Measurements from ENCODE around the gene GTF2F2.

Gene GTF2F2

GRCh38 chr13:45299194-45299593 lies 178.9 kb downstream of the GTF2F2 start:
- no peak for ATAC-seq
- Mint-ChIP-seq H3K4me3 (no peak overlapping the region), H3K36me3 (no peaks in the 10 kb centered on the region), H3K27me3 (peaks cover 5% of the 10 kb centered on the region), H3K27ac (no peak overlapping the region), H3K9me3 (no peaks in the 10 kb centered on the region), H3K4me1 (peaks cover 23% of the 10 kb centered on the region)

DNA sequence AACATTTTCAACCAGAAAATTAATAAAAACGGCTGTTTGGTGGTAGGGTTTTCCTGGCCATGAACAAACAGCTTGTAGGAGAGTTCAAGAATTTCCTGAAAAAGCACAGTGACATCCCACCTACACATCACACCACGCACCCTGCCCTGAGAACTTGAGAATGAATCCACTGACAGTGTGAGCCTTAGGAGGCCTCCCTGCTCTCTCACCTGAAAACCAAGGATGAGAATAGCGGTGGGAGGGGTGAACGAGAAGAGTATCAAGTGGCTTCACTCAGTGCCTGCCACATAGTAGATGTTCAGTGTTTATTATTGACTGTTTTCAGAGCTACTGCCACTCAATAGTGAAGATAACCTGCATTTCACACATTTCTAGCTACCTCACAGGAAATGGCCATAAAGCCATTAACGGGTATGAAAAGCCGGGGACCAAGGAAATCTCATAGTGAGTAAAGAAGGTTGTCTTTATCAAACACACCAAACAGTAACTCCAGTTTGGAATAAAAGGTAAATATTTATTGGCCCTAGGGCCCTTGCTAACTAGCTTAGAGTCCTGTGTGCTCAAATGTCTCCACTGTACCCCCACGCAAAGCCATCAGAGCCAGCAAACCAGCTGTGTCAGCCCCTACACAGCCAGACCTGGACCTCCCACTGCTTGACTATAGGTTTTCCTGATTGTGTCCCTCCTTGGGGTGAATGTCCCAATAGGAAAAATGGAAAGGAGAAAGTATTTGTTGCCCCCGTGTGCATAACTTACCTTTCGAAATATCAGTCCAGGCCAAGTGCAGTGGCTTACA lies 180.1 kb downstream of the GTF2F2 start:
- Mint-ChIP-seq H3K9me3 (no peaks in the 10 kb centered on the region), H3K27ac (no peak overlapping the region), H3K27me3 (peaks cover 11% of the 10 kb centered on the region), H3K36me3 (no peaks in the 10 kb centered on the region), H3K4me3 (no peak overlapping the region), H3K4me1 (peaks cover 23% of the 10 kb centered on the region)
- ATAC-seq, result no peak

DNA sequence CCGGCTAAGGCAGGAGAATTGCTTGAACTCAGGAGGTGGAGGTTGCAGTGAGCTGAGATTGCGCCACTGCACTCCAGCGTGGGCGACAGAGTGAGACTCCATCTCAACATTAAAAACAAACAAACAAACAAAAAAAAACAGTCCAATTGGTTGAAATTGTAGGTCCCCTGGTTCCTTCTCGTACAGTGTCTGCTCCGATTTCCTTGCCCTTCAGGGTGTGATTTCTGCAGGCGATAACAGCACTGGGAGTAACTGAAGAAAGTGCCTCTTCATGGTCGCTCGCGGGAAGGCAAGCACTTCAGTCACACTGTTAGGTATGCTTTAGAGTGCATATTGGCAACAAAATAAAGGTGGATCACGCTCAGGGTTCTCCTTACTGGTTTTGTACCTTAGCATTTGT lies 181.0 kb downstream of the GTF2F2 start:
- H3K27ac Mint-ChIP-seq, result no peak overlapping the region
- H3K4me3 Mint-ChIP-seq, result no peak overlapping the region
- no peak for ATAC-seq
- no peaks in the 10 kb centered on the region for H3K36me3 Mint-ChIP-seq
- H3K4me1 Mint-ChIP-seq, result peaks cover 15% of the 10 kb centered on the region
- peaks cover 13% of the 10 kb centered on the region for H3K27me3 Mint-ChIP-seq
- no peaks in the 10 kb centered on the region for H3K9me3 Mint-ChIP-seq

GRCh38 chr13:45302507-45302906 lies 182.2 kb downstream of the GTF2F2 start:
- no peak for ATAC-seq
- no peaks in the 10 kb centered on the region for H3K9me3 Mint-ChIP-seq
- H3K4me3 Mint-ChIP-seq, result no peak overlapping the region
- H3K27ac Mint-ChIP-seq, result no peak overlapping the region
- peaks cover 10% of the 10 kb centered on the region for H3K4me1 Mint-ChIP-seq
- H3K36me3 Mint-ChIP-seq, result no peaks in the 10 kb centered on the region
- peaks cover 26% of the 10 kb centered on the region for H3K27me3 Mint-ChIP-seq

GRCh38 chr13:45303026-45303425 lies 182.7 kb downstream of the GTF2F2 start:
- no peak for ATAC-seq
- no peaks in the 10 kb centered on the region for H3K9me3 Mint-ChIP-seq
- H3K27me3 Mint-ChIP-seq, result peaks cover 26% of the 10 kb centered on the region
- H3K27ac Mint-ChIP-seq, result no peak overlapping the region
- H3K4me1 Mint-ChIP-seq, result peaks cover 5% of the 10 kb centered on the region
- H3K36me3 Mint-ChIP-seq, result no peaks in the 10 kb centered on the region
- no peak overlapping the region for H3K4me3 Mint-ChIP-seq

DNA sequence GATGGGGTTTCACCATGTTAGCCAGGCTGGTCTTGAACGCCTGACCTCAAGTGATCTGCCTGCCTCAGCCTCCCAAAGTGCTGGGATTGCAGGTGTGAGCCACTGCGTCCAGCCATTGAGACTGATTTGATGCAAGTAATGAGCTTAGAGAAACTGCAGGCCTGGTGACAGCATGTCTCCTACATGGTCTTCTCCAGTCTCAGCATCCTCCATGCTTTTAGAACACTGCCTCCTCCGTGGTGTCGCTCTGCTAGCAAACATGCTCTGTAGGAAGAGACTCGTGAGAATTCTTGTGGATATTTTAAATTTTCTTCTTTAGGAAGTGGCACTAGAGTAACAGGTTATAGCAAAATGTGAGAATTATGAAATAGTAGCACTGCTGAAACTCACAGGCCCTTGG lies 183.6 kb downstream of the GTF2F2 start:
- H3K27ac Mint-ChIP-seq, result no peak overlapping the region

DNA sequence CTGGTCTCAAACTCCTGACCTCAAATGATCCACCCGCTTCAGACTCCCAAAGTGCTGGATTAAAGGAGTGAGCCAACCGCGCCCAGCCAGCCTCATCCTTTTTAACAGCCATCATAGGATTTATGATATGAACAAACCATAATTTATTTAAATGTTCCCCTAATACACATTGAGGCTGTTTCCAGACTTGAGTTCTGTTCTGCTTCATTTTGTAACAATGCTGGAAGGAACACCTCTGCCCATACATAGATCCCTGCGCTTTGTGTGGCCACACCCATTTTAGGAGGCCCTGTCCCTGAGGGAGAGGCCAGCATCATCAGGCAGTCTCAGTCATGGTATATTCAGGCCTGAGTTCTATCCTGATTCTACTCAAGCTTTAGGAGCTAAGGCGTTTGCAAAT lies 184.8 kb downstream of the GTF2F2 start:
- Mint-ChIP-seq H3K4me1 (peaks cover 6% of the 10 kb centered on the region), H3K27ac (no peak overlapping the region), H3K27me3 (peaks cover 36% of the 10 kb centered on the region), H3K4me3 (no peak overlapping the region), H3K9me3 (no peaks in the 10 kb centered on the region), H3K36me3 (no peaks in the 10 kb centered on the region)
- no peak for ATAC-seq

More for the DNA sequence above, 183.6 kb downstream of the GTF2F2 start:
- no peaks in the 10 kb centered on the region for H3K36me3 Mint-ChIP-seq
- H3K4me3 Mint-ChIP-seq, result no peak overlapping the region
- no peaks in the 10 kb centered on the region for H3K9me3 Mint-ChIP-seq
- ATAC-seq, result no peak
- H3K27me3 Mint-ChIP-seq, result peaks cover 28% of the 10 kb centered on the region
- H3K4me1 Mint-ChIP-seq, result no peaks in the 10 kb centered on the region

DNA sequence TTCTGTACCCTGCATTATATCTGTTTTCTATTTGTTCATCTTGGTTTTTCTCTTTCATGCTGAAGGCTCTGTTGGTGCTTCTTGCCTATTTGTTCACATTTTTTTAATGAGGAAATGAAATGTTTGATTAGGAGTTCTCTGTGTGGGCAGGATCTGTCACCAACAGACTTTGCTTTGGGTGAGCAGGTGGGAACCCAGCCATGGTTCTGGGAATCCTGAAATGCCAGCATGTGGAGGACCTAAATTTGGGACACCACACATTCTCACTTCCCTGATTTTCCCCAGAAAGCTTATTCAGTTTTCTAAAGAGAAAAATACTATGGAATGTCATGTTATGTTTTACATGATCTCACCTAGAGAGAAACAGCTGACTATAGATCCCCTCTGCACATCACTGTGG lies 186.7 kb downstream of the GTF2F2 start:
- H3K4me3 Mint-ChIP-seq, result no peak overlapping the region
- H3K27me3 Mint-ChIP-seq, result peaks cover 53% of the 10 kb centered on the region
- no peak for ATAC-seq
- H3K9me3 Mint-ChIP-seq, result no peaks in the 10 kb centered on the region
- H3K36me3 Mint-ChIP-seq, result no peaks in the 10 kb centered on the region
- no peak overlapping the region for H3K27ac Mint-ChIP-seq
- H3K4me1 Mint-ChIP-seq, result peaks cover 21% of the 10 kb centered on the region

GRCh38 chr13:45310341-45311131 lies 190.2 kb downstream of the GTF2F2 start:
- H3K9me3 Mint-ChIP-seq, result no peaks in the 10 kb centered on the region
- no peak for ATAC-seq
- no peak overlapping the region for H3K27ac Mint-ChIP-seq

DNA sequence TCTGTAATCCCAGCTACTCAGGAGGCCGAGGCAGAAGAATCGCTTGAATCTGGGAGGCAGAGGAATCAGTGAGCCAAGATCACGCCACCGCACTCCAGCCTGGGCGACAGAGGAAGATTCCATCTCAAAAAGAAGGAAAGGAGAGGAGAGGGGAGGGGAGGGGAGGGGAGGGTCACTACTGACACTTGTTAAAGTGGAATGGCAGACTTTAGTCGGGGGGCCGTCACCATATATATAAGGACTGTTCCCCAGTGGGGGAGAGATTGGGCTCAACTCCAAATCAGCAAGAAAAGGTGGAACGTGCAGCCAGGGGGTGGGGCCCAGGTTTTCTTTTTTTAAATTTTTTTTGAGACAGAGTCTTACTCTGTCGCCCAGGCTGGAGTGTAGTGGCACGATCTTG lies 194.5 kb downstream of the GTF2F2 start:
- peak; percentile 48 for ATAC-seq
- Mint-ChIP-seq H3K27ac (no peak overlapping the region), H3K27me3 (peaks cover 17% of the 10 kb centered on the region), H3K4me3 (no peak overlapping the region), H3K4me1 (peaks cover 20% of the 10 kb centered on the region), H3K36me3 (no peaks in the 10 kb centered on the region), H3K9me3 (no peaks in the 10 kb centered on the region)

More at GRCh38 chr13:45310341-45311131, 190.2 kb downstream of the GTF2F2 start:
- Mint-ChIP-seq H3K4me3 (peak overlapping the region; percentile 75), H3K4me1 (peaks cover 21% of the 10 kb centered on the region), H3K27me3 (peaks cover 42% of the 10 kb centered on the region), H3K36me3 (no peaks in the 10 kb centered on the region)

DNA sequence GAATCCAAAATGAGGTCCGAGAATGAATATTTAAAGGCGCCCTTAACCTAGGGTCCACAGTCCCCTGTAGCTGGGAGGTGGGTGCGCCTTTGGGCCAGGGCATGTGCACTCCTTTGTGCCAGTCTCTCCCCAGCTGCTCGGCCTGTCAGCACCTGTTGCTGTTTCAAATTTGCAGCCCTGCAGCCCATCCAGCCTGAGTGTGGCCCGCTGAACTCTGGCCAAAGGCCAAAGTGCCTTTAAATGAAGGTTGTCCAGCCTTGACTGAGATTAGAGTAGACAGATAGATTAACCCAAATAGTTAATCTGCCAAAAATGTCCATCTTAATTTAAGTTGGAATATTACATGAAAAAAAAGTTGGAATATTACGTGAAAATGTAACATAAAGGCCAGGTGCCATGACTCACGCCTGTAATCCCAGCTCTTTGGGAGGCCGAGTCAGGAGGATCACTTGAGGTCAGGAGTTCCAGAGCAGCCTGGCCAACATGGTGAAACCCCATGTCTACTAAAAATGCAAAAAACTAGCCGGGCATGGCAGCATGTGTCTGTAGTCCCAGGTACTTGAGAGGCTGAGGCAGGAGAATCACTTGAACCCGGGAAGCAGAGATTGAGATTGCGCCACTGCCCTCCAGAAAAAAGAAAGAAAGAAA lies 195.3 kb downstream of the GTF2F2 start:
- peaks cover 11% of the 10 kb centered on the region for H3K27me3 Mint-ChIP-seq
- H3K27ac Mint-ChIP-seq, result no peak overlapping the region
- H3K4me1 Mint-ChIP-seq, result peaks cover 20% of the 10 kb centered on the region
- no peak for ATAC-seq
- H3K36me3 Mint-ChIP-seq, result no peaks in the 10 kb centered on the region
- no peak overlapping the region for H3K4me3 Mint-ChIP-seq
- no peaks in the 10 kb centered on the region for H3K9me3 Mint-ChIP-seq

DNA sequence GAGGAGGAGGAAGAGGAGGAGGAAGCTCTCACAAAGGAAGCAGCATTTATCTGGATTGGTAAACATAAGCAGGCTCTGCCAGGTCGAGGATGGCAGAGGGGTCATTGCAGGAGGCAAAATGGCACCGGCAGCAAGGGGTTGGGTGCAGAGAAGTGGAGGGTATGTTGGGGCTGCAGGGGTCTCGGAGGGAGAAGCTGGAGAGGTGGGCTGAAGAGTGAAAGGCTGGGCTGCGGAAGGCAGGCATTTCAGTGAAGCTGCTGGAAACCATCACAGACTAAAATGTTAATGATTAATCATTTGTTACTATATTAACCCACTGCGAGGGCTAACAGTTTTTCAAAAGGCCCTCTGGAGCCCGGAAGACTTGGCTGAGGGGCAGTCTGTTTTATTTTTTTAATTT lies 196.0 kb downstream of the GTF2F2 start:
- H3K27ac Mint-ChIP-seq, result no peak overlapping the region

GRCh38 chr13:45316996-45317395 lies 196.7 kb downstream of the GTF2F2 start:
- no peak for ATAC-seq
- no peak overlapping the region for H3K4me3 Mint-ChIP-seq
- no peaks in the 10 kb centered on the region for H3K27me3 Mint-ChIP-seq

More for the DNA sequence above, 196.0 kb downstream of the GTF2F2 start:
- Mint-ChIP-seq H3K4me3 (no peak overlapping the region), H3K9me3 (no peaks in the 10 kb centered on the region), H3K36me3 (no peaks in the 10 kb centered on the region), H3K4me1 (peaks cover 13% of the 10 kb centered on the region), H3K27me3 (peaks cover 4% of the 10 kb centered on the region)
- no peak for ATAC-seq

DNA sequence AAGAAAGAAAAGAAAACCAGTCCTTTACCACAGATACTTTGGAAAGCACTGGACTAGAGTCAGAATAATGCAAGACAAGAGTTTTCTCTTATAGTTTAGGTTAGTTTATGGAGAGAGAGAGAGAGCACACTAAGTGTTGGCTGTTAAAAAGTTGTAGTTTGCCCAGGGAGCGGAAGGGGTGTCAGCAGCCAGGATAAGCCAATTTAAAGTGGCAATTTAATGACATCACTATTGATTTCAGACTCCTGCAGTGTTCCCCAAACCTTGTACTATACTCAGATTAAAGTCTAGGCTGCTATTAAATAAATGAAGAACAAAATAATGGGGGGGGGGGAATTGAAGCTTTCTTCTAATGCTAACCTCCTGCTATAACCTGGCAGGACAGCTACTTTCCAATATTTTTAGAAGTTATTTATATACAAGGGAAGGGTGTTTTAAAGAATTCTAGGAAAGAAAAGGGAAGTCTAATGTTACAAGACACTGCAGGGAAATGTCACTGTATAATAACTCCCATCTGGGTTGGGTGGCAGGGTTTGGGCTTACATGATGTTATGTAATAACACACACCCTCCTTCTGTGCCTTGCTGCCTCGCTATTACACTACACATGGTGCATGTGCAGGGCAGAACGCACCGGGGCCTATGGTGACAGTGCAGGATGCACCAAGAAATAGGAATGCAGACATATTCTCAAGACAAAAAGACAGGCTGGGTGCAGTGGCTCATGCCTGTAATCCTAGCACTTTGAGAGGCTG lies 200.7 kb downstream of the GTF2F2 start:
- Mint-ChIP-seq H3K4me1 (peaks cover 10% of the 10 kb centered on the region), H3K36me3 (no peaks in the 10 kb centered on the region), H3K9me3 (no peaks in the 10 kb centered on the region), H3K4me3 (no peak overlapping the region), H3K27ac (no peak overlapping the region), H3K27me3 (no peaks in the 10 kb centered on the region)
- no peak for ATAC-seq

More at GRCh38 chr13:45316996-45317395, 196.7 kb downstream of the GTF2F2 start:
- no peaks in the 10 kb centered on the region for H3K9me3 Mint-ChIP-seq
- no peak overlapping the region for H3K27ac Mint-ChIP-seq
- H3K36me3 Mint-ChIP-seq, result no peaks in the 10 kb centered on the region
- peaks cover 10% of the 10 kb centered on the region for H3K4me1 Mint-ChIP-seq

DNA sequence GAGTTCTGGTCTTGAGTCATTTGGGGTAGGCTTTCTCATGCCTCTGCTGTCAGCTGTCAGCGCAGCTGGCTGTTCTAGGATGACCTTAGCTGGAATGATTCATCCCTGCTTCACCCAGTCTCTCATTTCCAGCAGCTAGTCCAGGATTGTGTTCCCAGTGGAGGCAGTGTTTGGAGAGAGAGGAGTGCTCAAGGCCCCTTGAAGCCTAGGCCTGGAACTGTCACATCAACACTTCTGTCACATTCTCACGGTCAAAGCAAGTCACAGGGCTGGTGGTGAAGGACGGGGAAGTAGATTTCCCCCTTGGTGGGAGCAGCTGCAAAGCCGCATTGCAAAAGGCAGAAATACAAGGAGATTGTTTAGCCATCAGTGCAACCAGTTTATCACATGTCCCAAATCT lies 205.5 kb downstream of the GTF2F2 start:
- Mint-ChIP-seq H3K27ac (no peak overlapping the region), H3K4me1 (peaks cover 23% of the 10 kb centered on the region), H3K4me3 (no peak overlapping the region), H3K9me3 (no peaks in the 10 kb centered on the region), H3K36me3 (no peaks in the 10 kb centered on the region), H3K27me3 (no peaks in the 10 kb centered on the region)
- ATAC-seq, result no peak

Data from stimulated activated memory B cell treated with anti-CD40 and anti-IgM and Interleukin-4, amounts not matched to agents 10 μg/mL and 1 μg/mL and 100 μg/mL, for 72 hours (primary cell).